Measurements from ENCODE around the gene FBLIM1. TPM values are rescaled to one million over a fixed set of nuclear protein-coding genes. Genes with fewer than 3 reads are reported as not detected.
A peak's percentile ranks its signal among the peaks of the same experiment; 100 is the strongest.

The FBLIM1 gene
- polyA plus RNA-seq, 4 donors, result 52.0 to 60.6 (median 56.7) TPM

GRCh38 chr1:15730936-15731335, 27.7 kb upstream of the FBLIM1 start:
- no peak for DNase-seq (ENCODE audit: low read depth in 4 of 4, low spot score in 3 of 4)

- DNase-seq (ENCODE audit: low read depth in 4 of 4, low spot score in 3 of 4), result no peak
These were observed 26.6 kb upstream of the FBLIM1 start for GRCh38 chr1:15731735-15732685.

GRCh38 chr1:15732686-15733081, 25.9 kb upstream of the FBLIM1 start:
- DNase-seq (ENCODE audit: low read depth in 4 of 4, low spot score in 3 of 4), result no peak

- DNase-seq (ENCODE audit: low read depth in 4 of 4, low spot score in 3 of 4), result no peak
These were observed 25.3 kb upstream of the FBLIM1 start for GRCh38 chr1:15733218-15733725.

GRCh38 chr1:15733726-15734226, 24.8 kb upstream of the FBLIM1 start:
- no peak for DNase-seq (ENCODE audit: low read depth in 4 of 4, low spot score in 3 of 4)

- DNase-seq (ENCODE audit: low read depth in 4 of 4, low spot score in 3 of 4), result no peak
These were observed 24.3 kb upstream of the FBLIM1 start for GRCh38 chr1:15734296-15734695.

- DNase-seq (ENCODE audit: low read depth in 4 of 4, low spot score in 3 of 4), result no peak
These were observed 23.7 kb upstream of the FBLIM1 start for GRCh38 chr1:15734901-15735300.

GRCh38 chr1:15735304-15736037, 23.1 kb upstream of the FBLIM1 start:
- DNase-seq (ENCODE audit: low read depth in 4 of 4, low spot score in 3 of 4), result no peak

GRCh38 chr1:15736038-15736891, 22.3 kb upstream of the FBLIM1 start, which contains the start of gene SLC25A34:
SLC25A34 (plus strand) TSS chr1:15736258; CDS start chr1:15736486, 228 bp downstream.
- DNase-seq (ENCODE audit: low read depth in 4 of 4, low spot score in 3 of 4), result no peak

GRCh38 chr1:15736892-15737261, 21.7 kb upstream of the FBLIM1 start:
- no peak for DNase-seq (ENCODE audit: low read depth in 4 of 4, low spot score in 3 of 4)

GRCh38 chr1:15737324-15738319, 21.0 kb upstream of the FBLIM1 start:
- DNase-seq (ENCODE audit: low read depth in 4 of 4, low spot score in 3 of 4), result no peak

- no peak for DNase-seq (ENCODE audit: low read depth in 4 of 4, low spot score in 3 of 4)
These were observed 20.0 kb upstream of the FBLIM1 start for GRCh38 chr1:15738416-15739113.

- no peak for DNase-seq (ENCODE audit: low read depth in 4 of 4, low spot score in 3 of 4)
These were observed 19.3 kb upstream of the FBLIM1 start for GRCh38 chr1:15739259-15739658.

GRCh38 chr1:15739745-15740144, 18.9 kb upstream of the FBLIM1 start:
- DNase-seq (ENCODE audit: low read depth in 4 of 4, low spot score in 3 of 4), result no peak

- peak in 3 of 4 donors; percentile 58 to 68 (median 62) for DNase-seq (ENCODE audit: low read depth in 4 of 4, low spot score in 3 of 4)
These were observed 17.4 kb upstream of the FBLIM1 start for GRCh38 chr1:15740924-15741850.

- DNase-seq (ENCODE audit: low read depth in 4 of 4, low spot score in 3 of 4), result no peak
These were observed 16.2 kb upstream of the FBLIM1 start, which contains the start of gene TMEM82 for GRCh38 chr1:15742339-15742801. TMEM82 (plus strand) TSS chr1:15742499; CDS start chr1:15742560, 61 bp downstream.

GRCh38 chr1:15744122-15744679, 14.4 kb upstream of the FBLIM1 start:
- DNase-seq (ENCODE audit: low read depth in 4 of 4, low spot score in 3 of 4), result no peak

All from right renal pelvis (tissue), 4 donors.